ENCODE results near the gene CD160.

GRCh38 chr1:145720556-145720877 lies 1.2 kb downstream of the CD160 start:
- no peak for TF ChIP-seq CTCF (IDR thresholded peaks at IDR 0.05)
- TF ChIP-seq POLR2A (IDR thresholded peaks at IDR 0.05) = no peak
